ENCODE data around the gene DYDC2. TPM values are rescaled to one million over a fixed set of nuclear protein-coding genes. Genes with fewer than 3 reads are reported as not detected.

The DYDC2 gene, protein sequence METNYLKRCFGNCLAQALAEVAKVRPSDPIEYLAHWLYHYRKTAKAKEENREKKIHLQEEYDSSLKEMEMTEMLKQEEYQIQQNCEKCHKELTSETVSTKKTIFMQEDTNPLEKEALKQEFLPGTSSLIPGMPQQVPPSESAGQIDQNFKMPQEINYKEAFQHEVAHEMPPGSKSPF
- total RNA-seq (2012; rRNA removed) (not detected in 2 replicates), polyA plus RNA-seq (2012; rRNA removed) (not detected in 2 replicates), Bru-seq, nascent RNA (not detected), BruChase-seq, experiment 1, labeled RNA remaining after a 6-hour chase (not detected), BruChase-seq, experiment 2, labeled RNA remaining after a 2-hour chase (percentile 2 among the genes with signal in this experiment)
- polyA plus RNA-seq (2012; cell fraction: cytosol; rRNA removed), result not detected in 2 replicates
- not detected in 2 replicates for polyA plus RNA-seq (2012; cell fraction: nucleus; rRNA removed; ENCODE audit: low replicate concordance)
- long read RNA-seq, result 0 reads

DNA sequence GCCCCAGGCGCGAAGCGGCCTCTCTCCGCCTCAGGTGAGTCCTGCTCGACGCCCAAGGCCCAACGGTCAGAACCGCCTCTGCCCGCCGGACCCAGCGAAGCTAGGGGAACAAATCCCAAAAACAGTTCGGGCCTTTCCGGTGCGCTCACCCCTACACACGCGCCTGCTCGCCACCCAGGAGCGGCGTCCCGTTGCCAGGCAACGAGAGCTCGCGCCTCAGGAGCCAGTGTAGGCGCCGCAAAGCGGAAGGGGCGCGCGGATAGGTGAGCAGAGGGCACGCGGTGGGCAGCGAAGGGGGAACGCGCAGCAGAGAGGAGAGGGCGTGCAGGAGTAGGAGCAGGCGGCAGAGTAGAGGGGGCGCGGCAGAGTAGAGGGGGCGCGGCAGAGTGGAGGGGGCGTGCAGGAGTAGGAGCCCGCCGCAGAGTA, at the start of gene DYDC2, which contains the start of gene DYDC1:
TSS of gene DYDC2 (plus strand) at position 219 of the 426 bp plus-strand sequence. CDS start 5,663 bp downstream, outside the sequence.
TSS of gene DYDC1 (minus strand) at position 193 of the 426 bp plus-strand sequence. CDS start 4,154 bp downstream, outside the sequence.
- 13% methylated on average over 9 of the region's 43 CpGs; no CpG with 5 or more reads in 1 of the 2 experiments for WGBS, 2 experiments (ENCODE audit: extremely low coverage in 2 of 2, insufficient read length in 1 of 2)
- in situ Hi-C loops (cut with MboI; ENCODE audit: low sequenced_read_pairs), result no loop called here
- no peak for DNase-seq

More for the DNA sequence above, at the start of gene DYDC2, which contains the start of gene DYDC1:
- H3K14ac ChIP-seq (replicated peaks; ENCODE audit: low read depth, low read length), result no peak within 1 kb of the TSS
- BruUV-seq (replicated peaks), result no TSS peak
- no peak within 1 kb of the TSS for H2BK15ac ChIP-seq (ENCODE audit: low read depth, low read length)
- H3K27me3 ChIP-seq (ENCODE audit: control insufficient read depth, insufficient read depth, low read length), result peaks cover 16% of the 10 kb centered on the region
- H2BK120ac ChIP-seq (ENCODE audit: low read depth, low read length), result no peak within 1 kb of the TSS
- no peak within 1 kb of the TSS for H2BK5ac ChIP-seq (ENCODE audit: low read depth, low read length, poor library complexity, severe bottlenecking)
- no peak within 1 kb of the TSS for H3K4me3 ChIP-seq (ENCODE audit: insufficient read depth, low read depth, low read length)
- H3K36me3 ChIP-seq (ENCODE audit: control insufficient read depth, insufficient read depth, low read length), result no peaks in the 10 kb centered on the region
- no peak within 1 kb of the TSS for H3K27ac ChIP-seq (ENCODE audit: insufficient read depth, low read length)
- no peak within 1 kb of the TSS for H3K18ac ChIP-seq (ENCODE audit: low read depth, low read length)
- H3K4me1 ChIP-seq (ENCODE audit: control insufficient read depth, insufficient read depth, low read length), result no peaks in the 10 kb centered on the region
- peak within 1 kb of the TSS; percentile 76 for H2AFZ ChIP-seq (replicated peaks; ENCODE audit: low read length, poor library complexity)
- no peak within 1 kb of the TSS for H3K56ac ChIP-seq (ENCODE audit: extremely low read depth, insufficient read depth, low read length)
- TF ChIP-seq RCOR1 (IDR thresholded peaks at IDR 0.05; ENCODE audit: insufficient replicate concordance, low read length), result no peak
- no peak for TF ChIP-seq POLR2A (IDR thresholded peaks at IDR 0.05; ENCODE audit: low read depth, low read length)
- H3K9me3 ChIP-seq (ENCODE audit: control insufficient read depth, insufficient read depth, low read length), result no peaks in the 10 kb centered on the region
- no peak within 1 kb of the TSS for H4K91ac ChIP-seq (ENCODE audit: insufficient read depth, low read depth, low read length)
- no peaks in the 10 kb centered on the region for H3K79me1 ChIP-seq (ENCODE audit: low read depth in 1 of 2, low read length in 2 of 2)
- POLR2A ChIA-PET (ENCODE audit: unreplicated experiment), result no interaction called here
- H3K9ac ChIP-seq (ENCODE audit: low read depth, low read length), result no peak within 1 kb of the TSS
- intact Hi-C loops (cut with micrococcal nuclease) (no loop called here), dilution Hi-C loops (cut with HindIII; ENCODE audit: low sequenced_read_pairs, unreplicated experiment) (no loop called here)
- H3K4ac ChIP-seq (ENCODE audit: low read depth, low read length), result no peak within 1 kb of the TSS
- no peak within 1 kb of the TSS for H4K8ac ChIP-seq (ENCODE audit: low read depth in 2 of 2, low read length in 2 of 2)
- ATAC-seq (ENCODE audit: low read depth), result peak; percentile 71
- no peaks in the 10 kb centered on the region for H3K9me1 ChIP-seq (ENCODE audit: insufficient read depth, low read length)
- no peak within 1 kb of the TSS for H2AK5ac ChIP-seq (ENCODE audit: low read depth, low read length)
- no peak within 1 kb of the TSS for H2BK20ac ChIP-seq (ENCODE audit: low read depth, low read length)
- no peak within 1 kb of the TSS for H4K5ac ChIP-seq (ENCODE audit: low read depth, low read length)
- H4K20me1 ChIP-seq (ENCODE audit: insufficient read depth, low read length), result no peaks in the 10 kb centered on the region
- peak within 1 kb of the TSS; percentile 64; the same call in 1 of the 2 replicates for H3K4me2 ChIP-seq (ENCODE audit: low read depth, low read length)
- H3K23ac ChIP-seq (ENCODE audit: low read depth, low read length), result no peak within 1 kb of the TSS
- H2AK9ac ChIP-seq (replicated peaks; ENCODE audit: low read depth, low read length, poor library complexity), result no peak within 1 kb of the TSS
- CTCF ChIA-PET, result no interaction called here
